ENCODE data around the gene KRTAP10-9.
"Not testable (repeated sequence)": the region's sequence is repeated elsewhere in the genome, so short reads cannot be mapped to it uniquely, and the experiment has no call there.

The KRTAP10-9 gene

GRCh38 chr21:44614961-44615391 is 11.9 kb upstream of the KRTAP10-9 start:
- no peak for DNase-seq (ENCODE audit: low spot score)

GRCh38 chr21:44615466-44615865 is 11.4 kb upstream of the KRTAP10-9 start:
- DNase-seq (ENCODE audit: low spot score) = no peak

- no peak for DNase-seq (ENCODE audit: low spot score)
Measured at GRCh38 chr21:44615911-44616590, 10.8 kb upstream of the KRTAP10-9 start.

GRCh38 chr21:44616591-44616926 is 10.3 kb upstream of the KRTAP10-9 start:
- no peak for DNase-seq (ENCODE audit: low spot score)

- no peak for DNase-seq (ENCODE audit: low spot score)
Measured at GRCh38 chr21:44617071-44617501, 9.8 kb upstream of the KRTAP10-9 start.

- DNase-seq (ENCODE audit: low spot score) = peak; percentile 2
Measured at GRCh38 chr21:44618504-44618903, 8.4 kb upstream of the KRTAP10-9 start.

GRCh38 chr21:44618909-44619308 is 8.0 kb upstream of the KRTAP10-9 start:
- peak; percentile 3 for DNase-seq (ENCODE audit: low spot score)

GRCh38 chr21:44619886-44620285 is 7.0 kb upstream of the KRTAP10-9 start:
- DNase-seq (ENCODE audit: low spot score) = no peak

GRCh38 chr21:44623575-44623974 is 3.3 kb upstream of the KRTAP10-9 start:
- DNase-seq (ENCODE audit: low spot score) = no peak

- no peak for DNase-seq (ENCODE audit: low spot score)
Measured at GRCh38 chr21:44625756-44626155, 1.1 kb upstream of the KRTAP10-9 start.

GRCh38 chr21:44626262-44626661 is 631 bp upstream of the KRTAP10-9 start:
- no peak for DNase-seq (ENCODE audit: low spot score)

GRCh38 chr21:44627181-44627822 is 409 bp downstream of the KRTAP10-9 start:
- DNase-seq (ENCODE audit: low spot score) = not testable (repeated sequence)

GRCh38 chr21:44627831-44628233 is 939 bp downstream of the KRTAP10-9 start:
- not testable (repeated sequence) for DNase-seq (ENCODE audit: low spot score)

GRCh38 chr21:44628707-44629391 is 2.0 kb downstream of the KRTAP10-9 start:
- DNase-seq (ENCODE audit: low spot score) = no peak

GRCh38 chr21:44630440-44630839 is 3.5 kb downstream of the KRTAP10-9 start:
- DNase-seq (ENCODE audit: low spot score) = no peak

GRCh38 chr21:44632067-44632466 is 5.2 kb downstream of the KRTAP10-9 start:
- DNase-seq (ENCODE audit: low spot score) = no peak

GRCh38 chr21:44636209-44637017 is 9.5 kb downstream of the KRTAP10-9 start:
- DNase-seq (ENCODE audit: low spot score) = no peak

GRCh38 chr21:44637018-44637850 is 10.3 kb downstream of the KRTAP10-9 start, which contains the start of gene KRTAP10-10:
TSS of gene KRTAP10-10 (plus strand) at chr21:44637356. CDS start at chr21:44637418, 62 bp downstream.
- DNase-seq (ENCODE audit: low spot score) = no peak

GRCh38 chr21:44637851-44638348 is 11.0 kb downstream of the KRTAP10-9 start:
- not testable (repeated sequence) for DNase-seq (ENCODE audit: low spot score)

GRCh38 chr21:44638506-44639330 is 11.8 kb downstream of the KRTAP10-9 start:
- not testable (repeated sequence) for DNase-seq (ENCODE audit: low spot score)

Data from kidney capillary endothelial cell (primary cell).